T-cell (primary cell): ENCODE data around the gene ITPR1. TPM values are rescaled to one million over a fixed set of nuclear protein-coding genes. Genes with fewer than 3 reads are reported as not detected.
A peak's percentile ranks its signal among the peaks of the same experiment; 100 is the strongest.

Experiments used
- ATAC-seq, 4 experiments: fragments of 200-7000 bp in 3 of 4; fragments of 150-1000 bp in 1 of 4; cut with Tn5 transposase; replicated peaks in 1 of 4; 1 replicate in 3 of 4; 2 replicates in 1 of 4; pipeline ENCODE4 v1.10.0; 2021; ENCODE audit warnings: moderate library complexity in 3 of 4, mild to moderate bottlenecking in 2 of 4, moderate number of reproducible peaks in 1 of 4
- CTCF ChIA-PET, 2 donors: fragments of 300-600 bp; sonication (Branson Sonifier 250); formaldehyde crosslinking; loops; one replicate each; lab custom pipeline; 2022; ENCODE audit warnings: antibody characterized with exemption in 2 of 2; lab: Charles Lee
- POLR2A ChIA-PET, 2 donors: fragments of 300-600 bp; sonication (Branson Sonifier 250); formaldehyde crosslinking; loops; one replicate each; lab custom pipeline; 2022; ENCODE audit warnings: antibody characterized with exemption in 2 of 2; lab: Charles Lee
- DNase-seq, 35 experiments: peaks; one replicate each; pipeline versions ENCODE4 v3.0.0 to v3.0.0-alpha.2; 2013 to 2023
- H3K27ac ChIP-seq: one replicate; pipeline ENCODE4 v1.5.1; 2013; ENCODE audit warnings: low read length
- H3K27me3 ChIP-seq, 2 experiments: replicated peaks in 1 of 2; 1 replicate in 1 of 2; 2 replicates in 1 of 2; pipeline versions ENCODE4 v1.6.1 to v1.7.0; 2013; ENCODE audit warnings: low read length in 1 of 2, mixed read lengths in 1 of 2; ENCODE audit not compliant: control insufficient read depth in 2 of 2, insufficient read depth in 2 of 2; ENCODE audit errors: extremely low read depth in 1 of 2
- H3K36me3 ChIP-seq, 2 donors: 1 replicate in 1 of 2; 2 replicates in 1 of 2; pipeline versions ENCODE4 v1.6.1 to v1.7.0; 2013; ENCODE audit warnings: low read length in 1 of 2; ENCODE audit not compliant: control insufficient read depth in 2 of 2, insufficient read depth in 1 of 2; ENCODE audit errors: extremely low read depth in 1 of 2
- H3K4me1 ChIP-seq, 2 experiments: 1 replicate in 1 of 2; 2 replicates in 1 of 2; pipeline versions ENCODE4 v1.6.1 to v1.7.0; 2013; ENCODE audit warnings: low read length in 2 of 2, mixed read lengths in 1 of 2; ENCODE audit not compliant: insufficient read depth in 2 of 2, control insufficient read depth in 1 of 2; ENCODE audit errors: extremely low read depth in 1 of 2
- H3K4me3 ChIP-seq, 2 donors: 1 replicate in 1 of 2; 2 replicates in 1 of 2; pipeline versions ENCODE4 v1.5.1 to v1.7.0; 2013; ENCODE audit warnings: mild to moderate bottlenecking in 2 of 2, low read length in 1 of 2, moderate library complexity in 1 of 2; ENCODE audit not compliant: control insufficient read depth in 1 of 2; ENCODE audit errors: extremely low read depth in 1 of 2
- H3K9me3 ChIP-seq: 2 replicates; pipeline ENCODE4 v1.7.0; 2013
- H3K27ac Mint-ChIP-seq, 2 donors: one replicate each; pipeline ENCODE4 v1.8.0; 2020 to 2021; ENCODE audit warnings: mild to moderate bottlenecking in 2 of 2, mixed read lengths in 2 of 2
- H3K27me3 Mint-ChIP-seq, 2 donors: one replicate each; pipeline ENCODE4 v1.8.0; 2021 to 2022; ENCODE audit warnings: mixed read lengths in 2 of 2
- H3K36me3 Mint-ChIP-seq: one replicate; pipeline ENCODE4 v1.8.0; 2021; ENCODE audit warnings: mixed read lengths
- H3K4me1 Mint-ChIP-seq, 3 donors: one replicate each; pipeline ENCODE4 v1.8.0; 2020 to 2022; ENCODE audit warnings: mixed read lengths in 3 of 3, mild to moderate bottlenecking in 1 of 3
- H3K4me3 Mint-ChIP-seq, 3 donors: one replicate each; pipeline ENCODE4 v1.8.0; 2020 to 2022; ENCODE audit warnings: mild to moderate bottlenecking in 3 of 3, mixed read lengths in 3 of 3, moderate library complexity in 3 of 3
- H3K9me3 Mint-ChIP-seq, 3 donors: one replicate each; pipeline ENCODE4 v1.8.0; 2020 to 2022; ENCODE audit warnings: mixed read lengths in 3 of 3
- WGBS: methylation state at CpG from one replicate; pipeline ENCODE4 v1.1.5; 2013; ENCODE audit warnings: missing lambda C conversion rate; ENCODE audit not compliant: insufficient coverage; 5-methylcytosine and 5-hydroxymethylcytosine counted together
- total RNA-seq, 35 experiments: library from RNA in 6 of 35; stranded (reverse) in 6 of 35; fragments of 120-200 nt in 1 of 35; gene quantifications; one replicate each; pipeline versions ENCODE4 v1.2.1 to v1.2.4 and lab custom pipeline; 2013 to 2026

ITPR1 gene
- total RNA-seq, 5 donors from 2014 or later (not counting 1 experiment from before 2014, with no cell fraction given) = 53.8 to 105 (median 73.1) TPM

GRCh38 chr3:4888913-4889846 lies 396.0 kb downstream of the ITPR1 start:
- ChIA-PET CTCF (interaction anchor here in 1 of 2 donors (0.6 to 1.0 kb wide), 4 partner anchors 65 to 178 kb away, joined by 3 to 5 read pairs (median 3); no protein-coding TSS in a partner anchor), POLR2A (interaction anchor here (0.6 to 0.7 kb wide), 3 partner anchors 16 to 51 kb away, joined by 3 to 8 read pairs (median 6); no protein-coding TSS in a partner anchor)
- Mint-ChIP-seq H3K4me3 (peak overlapping the region in 1 of 3 donors; percentile 7), H3K27me3 (no peaks in the 10 kb centered on the region), H3K4me1 (peaks cover 17 to 22% (median 20%) of the 10 kb centered on the region in 3 donors), H3K36me3 (no peaks in the 10 kb centered on the region), H3K27ac (peak overlapping the region; percentile 70 to 82), H3K9me3 (no peaks in the 10 kb centered on the region)
- Histone ChIP-seq H3K27ac (peak overlapping the region; percentile 38), H3K4me1 (peaks cover 7 to 13% of the 10 kb centered on the region in 2 experiments), H3K4me3 (no peak overlapping the region), H3K9me3 (no peaks in the 10 kb centered on the region), H3K27me3 (no peaks in the 10 kb centered on the region), H3K36me3 (no peaks in the 10 kb centered on the region)
- no CpG with 5 or more reads among the region's 4 CpGs for WGBS
- DNase-seq = peak in 16 of 35 experiments; percentile 5 to 72 (median 18)
- ATAC-seq = peak; percentile 73 to 94 (median 84)

GRCh38 chr3:4889896-4890295 lies 396.7 kb downstream of the ITPR1 start:
- DNase-seq (no peak), ATAC-seq (no peak)
- H3K4me3 ChIP-seq = no peak overlapping the region
- Mint-ChIP-seq H3K9me3 (no peaks in the 10 kb centered on the region), H3K27ac (no peak overlapping the region), H3K27me3 (no peaks in the 10 kb centered on the region), H3K4me1 (peaks cover 17 to 22% (median 20%) of the 10 kb centered on the region in 3 donors), H3K36me3 (no peaks in the 10 kb centered on the region), H3K4me3 (peak overlapping the region in 1 of 3 donors; percentile 25)
- WGBS = no CpG with 5 or more reads among the region's 3 CpGs
- H3K4me1 ChIP-seq = peaks cover 7 to 13% of the 10 kb centered on the region in 2 experiments
- H3K36me3 ChIP-seq = no peaks in the 10 kb centered on the region
- H3K9me3 ChIP-seq = no peaks in the 10 kb centered on the region
- ChIA-PET CTCF (interaction anchor here in 1 of 2 donors (0.6 to 1.0 kb wide), 4 partner anchors 65 to 178 kb away, joined by 3 to 5 read pairs (median 3); no protein-coding TSS in a partner anchor), POLR2A (interaction anchor here (0.6 to 0.7 kb wide), 3 partner anchors 15 to 51 kb away, joined by 3 to 8 read pairs (median 6); no protein-coding TSS in a partner anchor)
- peak overlapping the region; percentile 38 for H3K27ac ChIP-seq
- no peaks in the 10 kb centered on the region for H3K27me3 ChIP-seq

DNA sequence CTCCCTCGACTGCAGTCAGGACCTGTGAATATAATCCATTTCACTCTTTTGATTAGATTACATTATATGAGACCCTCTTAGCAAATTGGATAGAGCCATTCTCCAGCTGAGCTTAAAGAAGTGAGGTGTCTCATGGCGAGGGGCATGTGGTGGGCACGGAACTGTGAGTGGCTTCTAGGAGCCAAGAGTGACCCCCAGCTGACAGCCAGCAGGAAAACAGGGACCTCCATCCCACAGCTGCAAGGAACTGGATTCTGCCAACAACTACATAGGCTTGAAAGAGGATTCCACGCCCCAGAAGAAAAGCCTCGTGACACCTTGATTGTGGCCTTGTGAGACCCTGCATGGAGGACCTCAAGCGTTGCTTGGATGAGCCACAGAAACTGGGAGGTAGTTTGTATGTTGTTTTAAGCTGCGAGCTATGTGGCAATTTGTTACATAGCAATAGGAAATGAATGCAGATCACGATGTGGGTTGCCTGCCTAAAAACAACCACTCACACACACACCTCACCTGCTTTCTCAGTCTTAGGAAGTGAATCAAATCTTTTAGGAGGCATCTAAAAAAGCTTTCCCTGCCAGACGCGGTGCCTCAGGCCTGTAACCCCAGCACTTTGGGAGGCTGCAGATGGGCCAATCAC lies 401.9 kb downstream of the ITPR1 start:
- H3K4me3 Mint-ChIP-seq = no peak overlapping the region
- no peaks in the 10 kb centered on the region for H3K36me3 ChIP-seq
- WGBS = 78% methylated on average over 4 of the region's 10 CpGs
- peaks cover 0 to 7% of the 10 kb centered on the region in 2 experiments for H3K4me1 ChIP-seq
- ATAC-seq (no peak), DNase-seq (no peak)
- POLR2A ChIA-PET = no interaction called here
- CTCF ChIA-PET = no interaction called here
- peaks cover 13 to 24% (median 18%) of the 10 kb centered on the region in 3 donors for H3K4me1 Mint-ChIP-seq
- no peaks in the 10 kb centered on the region for H3K9me3 ChIP-seq
- H3K27ac Mint-ChIP-seq = peak overlapping the region in 1 of 2 donors; percentile 5
- no peaks in the 10 kb centered on the region for H3K27me3 ChIP-seq
- H3K27ac ChIP-seq = no peak overlapping the region
- no peaks in the 10 kb centered on the region for H3K27me3 Mint-ChIP-seq
- H3K4me3 ChIP-seq = no peak overlapping the region
- no peaks in the 10 kb centered on the region for H3K36me3 Mint-ChIP-seq
- no peaks in the 10 kb centered on the region for H3K9me3 Mint-ChIP-seq

- no peak overlapping the region for H3K4me3 ChIP-seq
- Mint-ChIP-seq H3K4me3 (no peak overlapping the region), H3K27ac (no peak overlapping the region), H3K27me3 (no peaks in the 10 kb centered on the region), H3K9me3 (no peaks in the 10 kb centered on the region), H3K4me1 (peaks cover 21 to 30% (median 24%) of the 10 kb centered on the region in 3 donors), H3K36me3 (no peaks in the 10 kb centered on the region)
- 83% methylated on average over 2 of the region's 3 CpGs for WGBS
- H3K27me3 ChIP-seq = no peaks in the 10 kb centered on the region
- ChIA-PET POLR2A (no interaction called here), CTCF (interaction anchor here in 1 of 2 donors (1.0 kb wide), 1 partner anchor 9 kb away, joined by 4 read pairs; no protein-coding TSS in a partner anchor)
- no peaks in the 10 kb centered on the region for H3K9me3 ChIP-seq
- no peak for DNase-seq
- no peaks in the 10 kb centered on the region for H3K36me3 ChIP-seq
- ATAC-seq = no peak
- H3K27ac ChIP-seq = no peak overlapping the region
- H3K4me1 ChIP-seq = peaks cover 0 to 7% of the 10 kb centered on the region in 2 experiments
These were observed 402.7 kb downstream of the ITPR1 start for GRCh38 chr3:4895838-4896237.

Other genes with a start within 250 kb of the ITPR1 start
- gene SETMAR, start 190.0 kb upstream of the ITPR1 start, total RNA-seq = 10 to 100 TPM; 10.5 to 12.4 (median 10.9) TPM
- 10 to 100 TPM; 15.5 to 20.8 (median 17.2) TPM for gene SUMF1, start 26.1 kb upstream of the ITPR1 start, total RNA-seq